Cardiac fibroblast (primary cell): ENCODE data around the gene IMMP2L.

Experiments used
- DNase-seq, 2 donors: peaks; one replicate each; pipeline versions ENCODE4 v3.0.0 to v3.0.0-alpha.2; 2010; ENCODE audit warnings: low read depth in 2 of 2
- H3K4me3 ChIP-seq, 2 donors: replicated peaks in 1 of 2; 1 replicate in 1 of 2; 2 replicates in 1 of 2; pipeline ENCODE4 v1.5.1; 2011; ENCODE audit warnings: low read depth in 2 of 2, low read length in 2 of 2, mild to moderate bottlenecking in 2 of 2, moderate library complexity in 1 of 2
- TF ChIP-seq, protein P1 (sequence below): IDR thresholded peaks from one replicate; pipeline ENCODE4 v1.5.1; 2011; ENCODE audit warnings: low read depth, mild to moderate bottlenecking, low read length, inconsistent platforms

The IMMP2L gene

GRCh38 chr7:111067251-111067650, 495.0 kb downstream of the IMMP2L start:
- no peak for DNase-seq
- TF ChIP-seq, protein P1, sequence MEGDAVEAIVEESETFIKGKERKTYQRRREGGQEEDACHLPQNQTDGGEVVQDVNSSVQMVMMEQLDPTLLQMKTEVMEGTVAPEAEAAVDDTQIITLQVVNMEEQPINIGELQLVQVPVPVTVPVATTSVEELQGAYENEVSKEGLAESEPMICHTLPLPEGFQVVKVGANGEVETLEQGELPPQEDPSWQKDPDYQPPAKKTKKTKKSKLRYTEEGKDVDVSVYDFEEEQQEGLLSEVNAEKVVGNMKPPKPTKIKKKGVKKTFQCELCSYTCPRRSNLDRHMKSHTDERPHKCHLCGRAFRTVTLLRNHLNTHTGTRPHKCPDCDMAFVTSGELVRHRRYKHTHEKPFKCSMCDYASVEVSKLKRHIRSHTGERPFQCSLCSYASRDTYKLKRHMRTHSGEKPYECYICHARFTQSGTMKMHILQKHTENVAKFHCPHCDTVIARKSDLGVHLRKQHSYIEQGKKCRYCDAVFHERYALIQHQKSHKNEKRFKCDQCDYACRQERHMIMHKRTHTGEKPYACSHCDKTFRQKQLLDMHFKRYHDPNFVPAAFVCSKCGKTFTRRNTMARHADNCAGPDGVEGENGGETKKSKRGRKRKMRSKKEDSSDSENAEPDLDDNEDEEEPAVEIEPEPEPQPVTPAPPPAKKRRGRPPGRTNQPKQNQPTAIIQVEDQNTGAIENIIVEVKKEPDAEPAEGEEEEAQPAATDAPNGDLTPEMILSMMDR = no peak
- H3K4me3 ChIP-seq = no peak overlapping the region

DNA sequence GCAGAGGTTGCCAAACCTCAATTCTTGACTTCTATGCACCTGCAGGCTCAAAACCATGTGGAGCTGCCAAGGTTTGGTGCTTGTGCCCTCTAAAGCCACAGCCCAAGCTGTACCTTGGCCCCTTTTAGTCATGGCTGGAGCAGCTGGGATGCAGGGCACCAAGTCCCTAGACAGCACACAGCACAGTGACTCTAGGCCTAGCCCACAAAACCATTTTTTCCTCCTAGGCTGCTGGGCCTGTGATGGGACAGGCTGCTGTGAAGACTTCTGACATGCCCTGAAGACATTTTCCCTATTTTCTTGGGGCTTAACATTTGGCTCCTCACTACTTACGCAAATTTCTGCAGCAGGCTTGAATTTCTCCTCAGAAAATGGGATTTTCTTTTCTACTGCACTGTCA, 499.1 kb downstream of the IMMP2L start:
- no peak overlapping the region for H3K4me3 ChIP-seq
- DNase-seq = no peak
- TF ChIP-seq, protein P1 = no peak

GRCh38 chr7:111059833-111060232, 502.5 kb downstream of the IMMP2L start:
- no peak for DNase-seq
- TF ChIP-seq, protein P1 = no peak
- no peak overlapping the region for H3K4me3 ChIP-seq

DNA sequence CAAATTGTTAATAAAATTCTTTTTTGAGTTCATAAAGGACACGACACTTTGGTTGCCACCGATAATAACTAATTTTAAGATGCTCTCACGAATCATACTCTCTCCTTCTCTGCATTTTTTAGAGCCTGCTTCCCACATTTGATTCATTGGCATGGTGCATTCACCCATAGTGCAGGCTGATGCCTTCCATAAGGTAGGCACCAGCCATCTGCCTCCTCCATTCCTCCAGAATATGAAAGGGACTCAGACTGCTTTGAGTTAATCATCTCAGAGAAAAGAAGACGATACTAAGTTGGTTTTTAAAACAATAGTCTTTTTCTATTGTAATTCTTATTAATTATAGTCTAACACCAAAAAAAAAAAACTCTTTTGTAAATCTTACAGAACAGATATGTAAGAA, 505.2 kb downstream of the IMMP2L start:
- H3K4me3 ChIP-seq = no peak overlapping the region
- TF ChIP-seq, protein P1 = no peak
- DNase-seq = no peak

GRCh38 chr7:111056371-111056770, 505.9 kb downstream of the IMMP2L start:
- TF ChIP-seq, protein P1 = no peak

DNA sequence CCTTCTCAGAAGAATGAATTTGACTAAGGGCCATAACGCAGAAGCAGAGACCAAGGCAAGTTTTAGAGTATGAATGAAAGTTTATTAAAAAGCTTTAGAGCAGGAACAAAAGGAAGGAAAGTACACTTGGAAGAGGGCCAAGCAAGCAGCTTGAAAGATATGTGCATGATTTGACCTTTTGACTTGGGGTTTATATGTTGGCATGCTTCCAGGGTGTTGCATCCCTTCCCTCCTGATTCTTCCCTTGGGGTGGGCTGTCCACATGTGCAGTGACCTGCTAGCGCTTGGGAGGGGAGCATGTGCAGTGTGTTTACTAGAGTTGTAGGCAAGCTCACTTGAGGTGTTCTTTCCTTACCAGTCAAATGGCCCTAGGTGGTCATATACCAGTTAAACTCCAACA, 509.3 kb downstream of the IMMP2L start:
- H3K4me3 ChIP-seq = no peak overlapping the region
- no peak for DNase-seq
- TF ChIP-seq, protein P1 = no peak

More at GRCh38 chr7:111056371-111056770, 505.9 kb downstream of the IMMP2L start:
- no peak overlapping the region for H3K4me3 ChIP-seq
- no peak for DNase-seq

- TF ChIP-seq, protein P1 = no peak
- no peak for DNase-seq
- no peak overlapping the region for H3K4me3 ChIP-seq
Measured at GRCh38 chr7:111051832-111052231, 510.5 kb downstream of the IMMP2L start.
